Mesothelial cell of epicardium (in vitro differentiated cells): ENCODE measurements around the gene FOXP3. TPM values are rescaled to one million over a fixed set of nuclear protein-coding genes. Genes with fewer than 3 reads are reported as not detected.

ENCODE experiments used
- DNase-seq, 2 experiments: peaks; one replicate each; pipeline ENCODE4 v3.0.0; 2021; ENCODE audit warnings: low spot score in 2 of 2; ENCODE audit not compliant: unreplicated experiment in 2 of 2
- H3K27ac Mint-ChIP-seq: 2 replicates; pipeline ENCODE4 v1.8.0; 2021; ENCODE audit warnings: mixed read lengths
- H3K27me3 Mint-ChIP-seq: 2 replicates; pipeline ENCODE4 v1.8.0; 2021; ENCODE audit warnings: low read depth, mixed read lengths
- H3K36me3 Mint-ChIP-seq: 2 replicates; pipeline ENCODE4 v1.8.0; 2021; ENCODE audit warnings: mixed read lengths
- H3K4me1 Mint-ChIP-seq: 2 replicates; pipeline ENCODE4 v1.8.0; 2021; ENCODE audit warnings: mixed read lengths
- H3K4me3 Mint-ChIP-seq: 2 replicates; pipeline ENCODE4 v1.8.0; 2021; ENCODE audit warnings: mild to moderate bottlenecking, moderate library complexity, mixed read lengths
- H3K9me3 Mint-ChIP-seq: 2 replicates; pipeline ENCODE4 v1.8.0; 2021; ENCODE audit warnings: mixed read lengths
- CTCF ChIP-seq: fragments of 200-600 bp; sonication (generic); IDR thresholded peaks from one replicate; pipeline ENCODE4 v1.5.0; 2021; ENCODE audit warnings: antibody characterized with exemption; ENCODE audit not compliant: unreplicated experiment
- total RNA-seq: library from RNA; stranded (reverse); gene quantifications from 3 replicates; pipeline ENCODE4 v1.2.1, GENCODE V29; 2021

FOXP3 gene
- total RNA-seq, 1 donor from 2014 or later = 0.34 TPM

- no peaks in the 10 kb centered on the region for H3K36me3 Mint-ChIP-seq
Measured at GRCh38 chrX:49221868-49222267, 42.6 kb downstream of the FOXP3 start.

GRCh38 chrX:49220100-49220499 lies 44.4 kb downstream of the FOXP3 start:
- TF ChIP-seq CTCF = no peak
- peaks cover 5% of the 10 kb centered on the region for H3K9me3 Mint-ChIP-seq
- no peak for DNase-seq
- H3K4me3 Mint-ChIP-seq = no peak overlapping the region
- no peaks in the 10 kb centered on the region for H3K36me3 Mint-ChIP-seq
- H3K27me3 Mint-ChIP-seq = peaks cover 30% of the 10 kb centered on the region
- no peak overlapping the region for H3K27ac Mint-ChIP-seq
- H3K4me1 Mint-ChIP-seq = no peaks in the 10 kb centered on the region

More at GRCh38 chrX:49221868-49222267, 42.6 kb downstream of the FOXP3 start:
- Mint-ChIP-seq H3K4me1 (no peaks in the 10 kb centered on the region), H3K27ac (no peak overlapping the region), H3K27me3 (peaks cover 36% of the 10 kb centered on the region), H3K4me3 (no peak overlapping the region), H3K9me3 (peaks cover 8% of the 10 kb centered on the region)
- DNase-seq = no peak
- no peak for TF ChIP-seq CTCF

- no peaks in the 10 kb centered on the region for H3K4me1 Mint-ChIP-seq
- no peaks in the 10 kb centered on the region for H3K36me3 Mint-ChIP-seq
- no peak for TF ChIP-seq CTCF
- DNase-seq = no peak
- no peak overlapping the region for H3K4me3 Mint-ChIP-seq
- H3K27me3 Mint-ChIP-seq = peaks cover 18% of the 10 kb centered on the region
- H3K27ac Mint-ChIP-seq = no peak overlapping the region
- H3K9me3 Mint-ChIP-seq = peaks cover 25% of the 10 kb centered on the region
Measured at GRCh38 chrX:49214996-49215526, 49.4 kb downstream of the FOXP3 start.

- peaks cover 15% of the 10 kb centered on the region for H3K27me3 Mint-ChIP-seq
Measured at GRCh38 chrX:49214416-49214815, 50.1 kb downstream of the FOXP3 start.

GRCh38 chrX:49212861-49213260 lies 51.6 kb downstream of the FOXP3 start:
- no peaks in the 10 kb centered on the region for H3K36me3 Mint-ChIP-seq
- no peak overlapping the region for H3K27ac Mint-ChIP-seq
- no peak for TF ChIP-seq CTCF
- peaks cover 10% of the 10 kb centered on the region for H3K27me3 Mint-ChIP-seq
- no peak overlapping the region for H3K4me3 Mint-ChIP-seq
- peaks cover 25% of the 10 kb centered on the region for H3K9me3 Mint-ChIP-seq
- no peak for DNase-seq
- no peaks in the 10 kb centered on the region for H3K4me1 Mint-ChIP-seq

More at GRCh38 chrX:49214416-49214815, 50.1 kb downstream of the FOXP3 start:
- no peaks in the 10 kb centered on the region for H3K36me3 Mint-ChIP-seq
- H3K27ac Mint-ChIP-seq = no peak overlapping the region
- H3K4me3 Mint-ChIP-seq = no peak overlapping the region
- DNase-seq = no peak
- no peak for TF ChIP-seq CTCF
- H3K9me3 Mint-ChIP-seq = peaks cover 25% of the 10 kb centered on the region
- no peaks in the 10 kb centered on the region for H3K4me1 Mint-ChIP-seq

DNA sequence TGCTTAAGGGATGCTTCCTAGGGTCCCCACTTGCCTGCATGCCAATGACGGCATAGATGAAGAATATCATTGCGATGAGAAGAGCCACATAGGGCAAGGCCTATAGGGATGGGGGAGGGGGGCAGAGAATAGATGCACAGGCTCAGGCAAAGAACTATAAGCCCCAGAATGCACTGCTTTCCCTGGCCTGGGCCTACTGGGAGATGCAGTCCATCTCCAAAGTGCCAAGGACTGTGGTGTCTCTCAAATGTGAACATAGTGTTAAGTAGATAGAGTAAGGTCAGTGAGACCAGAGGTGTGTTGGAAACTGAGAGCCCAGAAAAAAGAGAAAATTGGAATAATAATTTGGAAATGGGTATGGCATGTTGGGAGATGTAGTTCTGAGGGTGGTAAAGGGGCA lies 52.3 kb downstream of the FOXP3 start:
- H3K36me3 Mint-ChIP-seq = no peaks in the 10 kb centered on the region
- H3K27me3 Mint-ChIP-seq = peaks cover 9% of the 10 kb centered on the region
- H3K4me3 Mint-ChIP-seq = no peak overlapping the region
- DNase-seq = no peak
- H3K9me3 Mint-ChIP-seq = peaks cover 25% of the 10 kb centered on the region
- no peak for TF ChIP-seq CTCF
- no peak overlapping the region for H3K27ac Mint-ChIP-seq
- H3K4me1 Mint-ChIP-seq = no peaks in the 10 kb centered on the region
